HEK293 (cell line): Measurements from ENCODE around the gene TCF7L2.

ENCODE experiments used
- EGR2 ChIP-seq: fragments of 450-650 bp; formaldehyde crosslinking; IDR thresholded peaks from 2 replicates; pipeline ENCODE4 v1.5.1; 2016; ENCODE audit warnings: low read depth, missing biosample characterization, missing genetic modification characterization
- FEZF1 ChIP-seq: fragments of 450-650 bp; formaldehyde crosslinking; IDR thresholded peaks from 2 replicates; pipeline ENCODE4 v1.5.1; 2016; ENCODE audit warnings: missing biosample characterization, missing genetic modification characterization
- YY2 ChIP-seq: fragments of 450-650 bp; formaldehyde crosslinking; IDR thresholded peaks from 2 replicates; pipeline ENCODE4 v1.5.1; 2016; ENCODE audit warnings: missing biosample characterization, missing genetic modification characterization
- ZBTB7A ChIP-seq: fragments of 450-650 bp; formaldehyde crosslinking; IDR thresholded peaks from 2 replicates; pipeline ENCODE4 v1.5.1; 2016; ENCODE audit warnings: low read depth, missing biosample characterization, missing genetic modification characterization
- ZFP37 ChIP-seq: fragments of 450-650 bp; formaldehyde crosslinking; IDR thresholded peaks from 2 replicates; pipeline ENCODE4 v1.5.1; 2016; ENCODE audit warnings: missing biosample characterization, missing genetic modification characterization
- ZNF19 ChIP-seq: fragments of 450-650 bp; formaldehyde crosslinking; IDR thresholded peaks from 2 replicates; pipeline ENCODE4; 2016; ENCODE audit warnings: missing biosample characterization, missing genetic modification characterization, low read depth
- ZNF274 ChIP-seq, 2 experiments: fragments of 200-500 bp in 1 of 2; fragments of 450-650 bp in 1 of 2; sonication (Bioruptor generic) in 1 of 2; formaldehyde crosslinking in 1 of 2; IDR thresholded peaks; 2 replicates each; pipeline versions ENCODE4 v1.5.1 to v1.6.1; 2014 to 2016; ENCODE audit warnings: borderline replicate concordance in 1 of 2, inconsistent platforms in 1 of 2, low read length in 1 of 2, missing biosample characterization in 1 of 2, missing genetic modification characterization in 1 of 2
- ZNF394 ChIP-seq: fragments of 450-650 bp; formaldehyde crosslinking; IDR thresholded peaks from 2 replicates; pipeline ENCODE4 v1.5.1; 2016; ENCODE audit warnings: missing biosample characterization, missing genetic modification characterization, mild to moderate bottlenecking, moderate library complexity, borderline replicate concordance
- ZNF433 ChIP-seq: fragments of 450-650 bp; formaldehyde crosslinking; IDR thresholded peaks from 2 replicates; pipeline ENCODE4 v1.5.1; 2016; ENCODE audit warnings: missing biosample characterization, missing genetic modification characterization, low read depth
- ZNF558 ChIP-seq: fragments of 450-650 bp; formaldehyde crosslinking; IDR thresholded peaks from 2 replicates; pipeline ENCODE4 v1.5.1; 2016; ENCODE audit warnings: missing biosample characterization, missing genetic modification characterization
- ZNF596 ChIP-seq: fragments of 450-650 bp; IDR thresholded peaks from 2 replicates; pipeline ENCODE4 v1.5.0; 2018; ENCODE audit warnings: missing biosample characterization, mild to moderate bottlenecking, missing genetic modification characterization, moderate library complexity
- ZNF658 ChIP-seq: fragments of 450-650 bp; formaldehyde crosslinking; IDR thresholded peaks from 2 replicates; pipeline ENCODE4; 2016; ENCODE audit warnings: missing biosample characterization, missing genetic modification characterization
- ZNF670 ChIP-seq: fragments of 450-650 bp; formaldehyde crosslinking; IDR thresholded peaks from 2 replicates; pipeline ENCODE4 v1.5.1; 2016; ENCODE audit warnings: missing biosample characterization, missing genetic modification characterization, low read depth
- ZNF776 ChIP-seq: fragments of 450-650 bp; formaldehyde crosslinking; IDR thresholded peaks from 2 replicates; pipeline ENCODE4 v1.5.0; 2017; ENCODE audit warnings: missing biosample characterization, missing genetic modification characterization, borderline replicate concordance
- ZSCAN16 ChIP-seq: fragments of 450-650 bp; formaldehyde crosslinking; IDR thresholded peaks from 2 replicates; pipeline ENCODE4 v1.5.1; 2016; ENCODE audit warnings: missing biosample characterization, missing genetic modification characterization
- TF ChIP-seq, protein P1 (sequence below): fragments of 450-650 bp; formaldehyde crosslinking; IDR thresholded peaks from 2 replicates; pipeline ENCODE4 v1.5.1; 2017; ENCODE audit warnings: missing biosample characterization, missing genetic modification characterization
- TF ChIP-seq, protein P2 (sequence below): fragments of 450-650 bp; formaldehyde crosslinking; IDR thresholded peaks from 2 replicates; pipeline ENCODE4 v1.5.1; 2017; ENCODE audit warnings: missing biosample characterization, missing genetic modification characterization
- TF ChIP-seq, protein P3 (sequence below): fragments of 450-650 bp; formaldehyde crosslinking; IDR thresholded peaks from 2 replicates; pipeline ENCODE4 v1.5.1; 2016; ENCODE audit warnings: missing biosample characterization, missing genetic modification characterization, low read depth
- TF ChIP-seq, protein P4 (sequence below): fragments of 450-650 bp; IDR thresholded peaks from 2 replicates; pipeline ENCODE4 v1.5.1; 2018; ENCODE audit warnings: missing biosample characterization, mild to moderate bottlenecking, missing genetic modification characterization
- TF ChIP-seq, protein P5 (sequence below): fragments of 450-650 bp; formaldehyde crosslinking; optimal IDR thresholded peaks from 2 replicates; pipeline ENCODE3; 2016; ENCODE audit warnings: missing biosample characterization, mild to moderate bottlenecking, missing genetic modification characterization
- TF ChIP-seq, protein P6 (sequence below): fragments of 450-650 bp; formaldehyde crosslinking; IDR thresholded peaks from 2 replicates; pipeline ENCODE4 v1.5.1; 2016; ENCODE audit warnings: missing biosample characterization, missing genetic modification characterization
- TF ChIP-seq, protein P7 (sequence below): fragments of 450-650 bp; formaldehyde crosslinking; IDR thresholded peaks from 2 replicates; pipeline ENCODE4 v1.5.1; 2016; ENCODE audit warnings: missing biosample characterization, missing genetic modification characterization
- TF ChIP-seq, protein P8 (sequence below): fragments of 450-650 bp; formaldehyde crosslinking; IDR thresholded peaks from 2 replicates; pipeline ENCODE4 v1.5.0; 2017; ENCODE audit warnings: missing biosample characterization, missing genetic modification characterization, borderline replicate concordance

Gene TCF7L2

DNA sequence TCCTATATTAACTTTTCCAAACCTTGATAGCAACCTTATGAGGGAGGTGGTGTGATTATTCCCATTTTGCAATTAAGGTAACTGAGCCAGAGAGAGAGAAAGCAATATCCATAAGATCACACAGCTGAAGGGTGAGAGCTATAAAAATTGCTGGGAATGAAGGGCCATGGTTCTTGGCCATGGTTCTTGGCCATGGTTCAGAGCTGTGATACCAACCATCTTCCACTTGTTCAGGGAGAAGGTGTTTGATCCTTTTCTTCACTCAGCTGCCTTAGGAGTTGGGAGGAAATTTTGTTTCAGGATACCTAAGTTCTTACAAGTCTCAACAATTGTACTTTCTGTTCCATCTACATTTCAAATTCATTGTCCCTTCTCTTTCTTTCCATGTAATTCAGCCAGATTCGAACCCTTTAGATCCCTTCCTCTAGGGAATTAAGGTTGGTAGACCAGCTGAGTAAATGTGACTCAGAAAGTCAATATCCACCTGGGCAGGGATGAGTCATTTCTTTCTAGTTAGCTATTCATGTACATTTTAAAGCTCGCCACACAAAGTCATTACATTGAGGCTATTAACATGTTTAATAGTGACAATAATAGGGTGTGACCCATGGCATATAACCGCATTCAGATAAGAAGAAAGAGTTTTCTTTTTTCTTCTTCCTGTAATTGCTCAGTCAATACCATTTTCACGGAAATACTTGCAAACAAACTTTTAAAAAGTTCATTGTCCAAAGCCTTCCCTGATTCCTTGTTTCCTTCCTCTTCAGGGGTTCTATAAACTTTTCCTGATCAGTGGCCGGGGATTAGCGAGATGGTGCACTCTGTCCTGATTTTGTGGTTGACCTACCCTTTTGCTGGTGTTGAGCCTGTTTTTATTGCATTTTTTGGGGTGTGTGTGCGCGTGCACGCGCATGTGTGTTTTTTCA lies 143.4 kb downstream of the TCF7L2 start (continued):
- TF ChIP-seq ZFP37 (tag by site-specific recombination) = no peak
- TF ChIP-seq ZNF558 (tag by site-specific recombination) = peak; percentile 73; the same call in 1 of the 2 replicates
- TF ChIP-seq FEZF1 (tag by site-specific recombination) = peak; percentile 65
- TF ChIP-seq, protein P1, sequence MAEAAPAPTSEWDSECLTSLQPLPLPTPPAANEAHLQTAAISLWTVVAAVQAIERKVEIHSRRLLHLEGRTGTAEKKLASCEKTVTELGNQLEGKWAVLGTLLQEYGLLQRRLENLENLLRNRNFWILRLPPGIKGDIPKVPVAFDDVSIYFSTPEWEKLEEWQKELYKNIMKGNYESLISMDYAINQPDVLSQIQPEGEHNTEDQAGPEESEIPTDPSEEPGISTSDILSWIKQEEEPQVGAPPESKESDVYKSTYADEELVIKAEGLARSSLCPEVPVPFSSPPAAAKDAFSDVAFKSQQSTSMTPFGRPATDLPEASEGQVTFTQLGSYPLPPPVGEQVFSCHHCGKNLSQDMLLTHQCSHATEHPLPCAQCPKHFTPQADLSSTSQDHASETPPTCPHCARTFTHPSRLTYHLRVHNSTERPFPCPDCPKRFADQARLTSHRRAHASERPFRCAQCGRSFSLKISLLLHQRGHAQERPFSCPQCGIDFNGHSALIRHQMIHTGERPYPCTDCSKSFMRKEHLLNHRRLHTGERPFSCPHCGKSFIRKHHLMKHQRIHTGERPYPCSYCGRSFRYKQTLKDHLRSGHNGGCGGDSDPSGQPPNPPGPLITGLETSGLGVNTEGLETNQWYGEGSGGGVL = peak; percentile 22; the same call in 1 of the 2 replicates
- TF ChIP-seq, protein P2, sequence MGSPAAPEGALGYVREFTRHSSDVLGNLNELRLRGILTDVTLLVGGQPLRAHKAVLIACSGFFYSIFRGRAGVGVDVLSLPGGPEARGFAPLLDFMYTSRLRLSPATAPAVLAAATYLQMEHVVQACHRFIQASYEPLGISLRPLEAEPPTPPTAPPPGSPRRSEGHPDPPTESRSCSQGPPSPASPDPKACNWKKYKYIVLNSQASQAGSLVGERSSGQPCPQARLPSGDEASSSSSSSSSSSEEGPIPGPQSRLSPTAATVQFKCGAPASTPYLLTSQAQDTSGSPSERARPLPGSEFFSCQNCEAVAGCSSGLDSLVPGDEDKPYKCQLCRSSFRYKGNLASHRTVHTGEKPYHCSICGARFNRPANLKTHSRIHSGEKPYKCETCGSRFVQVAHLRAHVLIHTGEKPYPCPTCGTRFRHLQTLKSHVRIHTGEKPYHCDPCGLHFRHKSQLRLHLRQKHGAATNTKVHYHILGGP (tag by site-specific recombination) = peak; percentile 61; the same call in 1 of the 2 replicates
- no peak for TF ChIP-seq ZNF596 (tag by site-specific recombination)
- no peak for TF ChIP-seq ZBTB7A (tag by site-specific recombination)
- TF ChIP-seq, protein P3, sequence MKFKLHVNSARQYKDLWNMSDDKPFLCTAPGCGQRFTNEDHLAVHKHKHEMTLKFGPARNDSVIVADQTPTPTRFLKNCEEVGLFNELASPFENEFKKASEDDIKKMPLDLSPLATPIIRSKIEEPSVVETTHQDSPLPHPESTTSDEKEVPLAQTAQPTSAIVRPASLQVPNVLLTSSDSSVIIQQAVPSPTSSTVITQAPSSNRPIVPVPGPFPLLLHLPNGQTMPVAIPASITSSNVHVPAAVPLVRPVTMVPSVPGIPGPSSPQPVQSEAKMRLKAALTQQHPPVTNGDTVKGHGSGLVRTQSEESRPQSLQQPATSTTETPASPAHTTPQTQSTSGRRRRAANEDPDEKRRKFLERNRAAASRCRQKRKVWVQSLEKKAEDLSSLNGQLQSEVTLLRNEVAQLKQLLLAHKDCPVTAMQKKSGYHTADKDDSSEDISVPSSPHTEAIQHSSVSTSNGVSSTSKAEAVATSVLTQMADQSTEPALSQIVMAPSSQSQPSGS (tag by site-specific recombination) = no peak
- TF ChIP-seq, protein P4, sequence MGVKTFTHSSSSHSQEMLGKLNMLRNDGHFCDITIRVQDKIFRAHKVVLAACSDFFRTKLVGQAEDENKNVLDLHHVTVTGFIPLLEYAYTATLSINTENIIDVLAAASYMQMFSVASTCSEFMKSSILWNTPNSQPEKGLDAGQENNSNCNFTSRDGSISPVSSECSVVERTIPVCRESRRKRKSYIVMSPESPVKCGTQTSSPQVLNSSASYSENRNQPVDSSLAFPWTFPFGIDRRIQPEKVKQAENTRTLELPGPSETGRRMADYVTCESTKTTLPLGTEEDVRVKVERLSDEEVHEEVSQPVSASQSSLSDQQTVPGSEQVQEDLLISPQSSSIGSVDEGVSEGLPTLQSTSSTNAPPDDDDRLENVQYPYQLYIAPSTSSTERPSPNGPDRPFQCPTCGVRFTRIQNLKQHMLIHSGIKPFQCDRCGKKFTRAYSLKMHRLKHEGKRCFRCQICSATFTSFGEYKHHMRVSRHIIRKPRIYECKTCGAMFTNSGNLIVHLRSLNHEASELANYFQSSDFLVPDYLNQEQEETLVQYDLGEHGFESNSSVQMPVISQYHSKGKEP = no peak
- TF ChIP-seq, protein P5, sequence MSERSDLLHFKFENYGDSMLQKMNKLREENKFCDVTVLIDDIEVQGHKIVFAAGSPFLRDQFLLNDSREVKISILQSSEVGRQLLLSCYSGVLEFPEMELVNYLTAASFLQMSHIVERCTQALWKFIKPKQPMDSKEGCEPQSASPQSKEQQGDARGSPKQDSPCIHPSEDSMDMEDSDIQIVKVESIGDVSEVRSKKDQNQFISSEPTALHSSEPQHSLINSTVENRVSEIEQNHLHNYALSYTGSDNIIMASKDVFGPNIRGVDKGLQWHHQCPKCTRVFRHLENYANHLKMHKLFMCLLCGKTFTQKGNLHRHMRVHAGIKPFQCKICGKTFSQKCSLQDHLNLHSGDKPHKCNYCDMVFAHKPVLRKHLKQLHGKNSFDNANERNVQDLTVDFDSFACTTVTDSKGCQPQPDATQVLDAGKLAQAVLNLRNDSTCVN (tag by site-specific recombination) = peak; percentile 20
- TF ChIP-seq ZNF394 = peak; percentile 64
- no peak for TF ChIP-seq ZSCAN16 (tag by site-specific recombination)
- TF ChIP-seq ZNF274 (IDR thresholded peaks at IDR 0.05; ENCODE audit: low read length) = no peak
- no peak for TF ChIP-seq ZNF274 (tag by site-specific recombination; IDR thresholded peaks at IDR 0.05; ENCODE audit: borderline replicate concordance)
- TF ChIP-seq ZNF433 = no peak
- TF ChIP-seq EGR2 (tag by site-specific recombination) = no peak
- no peak for TF ChIP-seq ZNF670
- TF ChIP-seq, protein P6, sequence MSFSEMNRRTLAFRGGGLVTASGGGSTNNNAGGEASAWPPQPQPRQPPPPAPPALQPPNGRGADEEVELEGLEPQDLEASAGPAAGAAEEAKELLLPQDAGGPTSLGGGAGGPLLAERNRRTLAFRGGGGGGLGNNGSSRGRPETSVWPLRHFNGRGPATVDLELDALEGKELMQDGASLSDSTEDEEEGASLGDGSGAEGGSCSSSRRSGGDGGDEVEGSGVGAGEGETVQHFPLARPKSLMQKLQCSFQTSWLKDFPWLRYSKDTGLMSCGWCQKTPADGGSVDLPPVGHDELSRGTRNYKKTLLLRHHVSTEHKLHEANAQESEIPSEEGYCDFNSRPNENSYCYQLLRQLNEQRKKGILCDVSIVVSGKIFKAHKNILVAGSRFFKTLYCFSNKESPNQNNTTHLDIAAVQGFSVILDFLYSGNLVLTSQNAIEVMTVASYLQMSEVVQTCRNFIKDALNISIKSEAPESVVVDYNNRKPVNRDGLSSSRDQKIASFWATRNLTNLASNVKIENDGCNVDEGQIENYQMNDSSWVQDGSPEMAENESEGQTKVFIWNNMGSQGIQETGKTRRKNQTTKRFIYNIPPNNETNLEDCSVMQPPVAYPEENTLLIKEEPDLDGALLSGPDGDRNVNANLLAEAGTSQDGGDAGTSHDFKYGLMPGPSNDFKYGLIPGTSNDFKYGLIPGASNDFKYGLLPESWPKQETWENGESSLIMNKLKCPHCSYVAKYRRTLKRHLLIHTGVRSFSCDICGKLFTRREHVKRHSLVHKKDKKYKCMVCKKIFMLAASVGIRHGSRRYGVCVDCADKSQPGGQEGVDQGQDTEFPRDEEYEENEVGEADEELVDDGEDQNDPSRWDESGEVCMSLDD = 0 out of 2 replicates have a peak, but pooled peaks have one; percentile 22
- TF ChIP-seq ZNF19 (tag by site-specific recombination) = no peak
- no peak for TF ChIP-seq ZNF658
- no peak for TF ChIP-seq YY2 (tag by site-specific recombination)
- TF ChIP-seq, protein P7, sequence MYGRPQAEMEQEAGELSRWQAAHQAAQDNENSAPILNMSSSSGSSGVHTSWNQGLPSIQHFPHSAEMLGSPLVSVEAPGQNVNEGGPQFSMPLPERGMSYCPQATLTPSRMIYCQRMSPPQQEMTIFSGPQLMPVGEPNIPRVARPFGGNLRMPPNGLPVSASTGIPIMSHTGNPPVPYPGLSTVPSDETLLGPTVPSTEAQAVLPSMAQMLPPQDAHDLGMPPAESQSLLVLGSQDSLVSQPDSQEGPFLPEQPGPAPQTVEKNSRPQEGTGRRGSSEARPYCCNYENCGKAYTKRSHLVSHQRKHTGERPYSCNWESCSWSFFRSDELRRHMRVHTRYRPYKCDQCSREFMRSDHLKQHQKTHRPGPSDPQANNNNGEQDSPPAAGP = peak; percentile 80; the same call in 1 of the 2 replicates
- TF ChIP-seq, protein P8, sequence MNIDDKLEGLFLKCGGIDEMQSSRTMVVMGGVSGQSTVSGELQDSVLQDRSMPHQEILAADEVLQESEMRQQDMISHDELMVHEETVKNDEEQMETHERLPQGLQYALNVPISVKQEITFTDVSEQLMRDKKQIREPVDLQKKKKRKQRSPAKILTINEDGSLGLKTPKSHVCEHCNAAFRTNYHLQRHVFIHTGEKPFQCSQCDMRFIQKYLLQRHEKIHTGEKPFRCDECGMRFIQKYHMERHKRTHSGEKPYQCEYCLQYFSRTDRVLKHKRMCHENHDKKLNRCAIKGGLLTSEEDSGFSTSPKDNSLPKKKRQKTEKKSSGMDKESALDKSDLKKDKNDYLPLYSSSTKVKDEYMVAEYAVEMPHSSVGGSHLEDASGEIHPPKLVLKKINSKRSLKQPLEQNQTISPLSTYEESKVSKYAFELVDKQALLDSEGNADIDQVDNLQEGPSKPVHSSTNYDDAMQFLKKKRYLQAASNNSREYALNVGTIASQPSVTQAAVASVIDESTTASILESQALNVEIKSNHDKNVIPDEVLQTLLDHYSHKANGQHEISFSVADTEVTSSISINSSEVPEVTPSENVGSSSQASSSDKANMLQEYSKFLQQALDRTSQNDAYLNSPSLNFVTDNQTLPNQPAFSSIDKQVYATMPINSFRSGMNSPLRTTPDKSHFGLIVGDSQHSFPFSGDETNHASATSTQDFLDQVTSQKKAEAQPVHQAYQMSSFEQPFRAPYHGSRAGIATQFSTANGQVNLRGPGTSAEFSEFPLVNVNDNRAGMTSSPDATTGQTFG (tag by site-specific recombination) = no peak
- TF ChIP-seq ZNF776 (tag by site-specific recombination) = no peak
